ENCODE results near the gene STRN4.

The STRN4 gene

GRCh38 chr19:46759206-46759605 is 13.0 kb upstream of the STRN4 start:
- TF ChIP-seq, protein P1, sequence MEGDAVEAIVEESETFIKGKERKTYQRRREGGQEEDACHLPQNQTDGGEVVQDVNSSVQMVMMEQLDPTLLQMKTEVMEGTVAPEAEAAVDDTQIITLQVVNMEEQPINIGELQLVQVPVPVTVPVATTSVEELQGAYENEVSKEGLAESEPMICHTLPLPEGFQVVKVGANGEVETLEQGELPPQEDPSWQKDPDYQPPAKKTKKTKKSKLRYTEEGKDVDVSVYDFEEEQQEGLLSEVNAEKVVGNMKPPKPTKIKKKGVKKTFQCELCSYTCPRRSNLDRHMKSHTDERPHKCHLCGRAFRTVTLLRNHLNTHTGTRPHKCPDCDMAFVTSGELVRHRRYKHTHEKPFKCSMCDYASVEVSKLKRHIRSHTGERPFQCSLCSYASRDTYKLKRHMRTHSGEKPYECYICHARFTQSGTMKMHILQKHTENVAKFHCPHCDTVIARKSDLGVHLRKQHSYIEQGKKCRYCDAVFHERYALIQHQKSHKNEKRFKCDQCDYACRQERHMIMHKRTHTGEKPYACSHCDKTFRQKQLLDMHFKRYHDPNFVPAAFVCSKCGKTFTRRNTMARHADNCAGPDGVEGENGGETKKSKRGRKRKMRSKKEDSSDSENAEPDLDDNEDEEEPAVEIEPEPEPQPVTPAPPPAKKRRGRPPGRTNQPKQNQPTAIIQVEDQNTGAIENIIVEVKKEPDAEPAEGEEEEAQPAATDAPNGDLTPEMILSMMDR (conservative IDR thresholded peaks at IDR 0.05; ENCODE audit: low read depth, low read length): no peak
- DNase-seq (ENCODE audit: low read depth): no peak
- H3K4me3 ChIP-seq (ENCODE audit: low read depth, low read length): no peak overlapping the region

- TF ChIP-seq, protein P1 (conservative IDR thresholded peaks at IDR 0.05; ENCODE audit: low read depth, low read length): no peak
- no peak for DNase-seq (ENCODE audit: low read depth)
- no peak overlapping the region for H3K4me3 ChIP-seq (ENCODE audit: low read depth, low read length)
Observed at GRCh38 chr19:46756544-46756888, 10.3 kb upstream of the STRN4 start.

DNA sequence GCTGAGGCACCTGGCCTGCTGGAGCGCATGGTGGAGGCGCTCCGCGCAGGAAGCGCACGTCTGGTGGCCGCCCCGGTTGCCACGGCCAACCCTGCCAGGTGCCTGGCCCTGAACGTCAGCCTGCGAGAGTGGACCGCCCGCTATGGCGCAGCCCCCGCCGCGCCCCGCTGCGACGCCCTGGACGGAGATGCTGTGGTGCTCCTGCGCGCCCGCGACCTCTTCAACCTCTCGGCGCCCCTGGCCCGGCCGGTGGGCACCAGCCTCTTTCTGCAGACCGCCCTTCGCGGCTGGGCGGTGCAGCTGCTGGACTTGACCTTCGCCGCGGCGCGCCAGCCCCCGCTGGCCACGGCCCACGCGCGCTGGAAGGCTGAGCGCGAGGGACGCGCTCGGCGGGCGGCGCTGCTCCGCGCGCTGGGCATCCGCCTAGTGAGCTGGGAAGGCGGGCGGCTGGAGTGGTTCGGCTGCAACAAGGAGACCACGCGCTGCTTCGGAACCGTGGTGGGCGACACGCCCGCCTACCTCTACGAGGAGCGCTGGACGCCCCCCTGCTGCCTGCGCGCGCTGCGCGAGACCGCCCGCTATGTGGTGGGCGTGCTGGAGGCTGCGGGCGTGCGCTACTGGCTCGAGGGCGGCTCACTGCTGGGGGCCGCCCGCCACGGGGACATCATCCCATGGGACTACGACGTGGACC is 9.7 kb upstream of the STRN4 start:
- TF ChIP-seq, protein P1 (conservative IDR thresholded peaks at IDR 0.05; ENCODE audit: low read depth, low read length): no peak
- no peak overlapping the region for H3K4me3 ChIP-seq (ENCODE audit: low read depth, low read length)
- DNase-seq (ENCODE audit: low read depth): no peak

- DNase-seq (ENCODE audit: low read depth): peak; percentile 69
- TF ChIP-seq, protein P1 (conservative IDR thresholded peaks at IDR 0.05; ENCODE audit: low read depth, low read length): no peak
- H3K4me3 ChIP-seq (ENCODE audit: low read depth, low read length): no peak overlapping the region
Observed at GRCh38 chr19:46755077-46755852, 9.0 kb upstream of the STRN4 start.

DNA sequence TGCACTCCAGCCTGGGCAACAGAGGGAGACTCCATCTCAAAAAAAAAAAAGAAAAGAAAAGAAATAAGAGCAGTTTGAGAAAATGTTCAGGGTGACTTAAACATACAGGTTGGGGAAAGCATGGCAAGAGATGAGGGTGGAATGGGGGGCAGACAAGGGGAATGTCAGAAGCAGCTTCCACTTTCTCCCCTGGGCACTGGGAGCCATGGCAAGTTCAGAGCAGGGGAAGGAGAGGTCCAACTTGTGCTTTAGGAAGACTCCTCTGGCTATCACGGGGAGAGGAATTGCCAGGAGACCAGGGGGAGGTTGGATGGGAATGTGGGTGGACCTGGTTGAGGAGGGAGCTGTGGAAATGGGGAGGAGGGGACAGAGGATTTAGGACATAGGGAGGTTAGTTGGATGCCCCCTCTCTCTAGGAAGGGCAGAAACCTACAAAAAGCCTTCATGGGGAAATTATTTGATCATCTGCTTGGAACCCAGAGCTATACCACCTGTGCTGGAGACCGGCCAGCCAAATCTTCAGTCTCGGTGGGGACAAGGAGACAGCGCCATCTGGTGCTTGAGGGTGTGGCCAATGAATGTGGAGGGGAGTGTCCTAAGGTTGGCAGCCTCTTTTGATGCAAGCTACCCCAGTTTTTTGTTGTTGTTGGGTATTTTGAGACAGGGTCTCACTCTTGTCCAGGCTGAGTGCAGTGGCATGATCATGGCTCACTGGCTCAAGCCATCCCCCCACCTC is 7.3 kb upstream of the STRN4 start:
- TF ChIP-seq, protein P1 (conservative IDR thresholded peaks at IDR 0.05; ENCODE audit: low read depth, low read length): peak; percentile 62
- DNase-seq (ENCODE audit: low read depth): peak; percentile 43
- no peak overlapping the region for H3K4me3 ChIP-seq (ENCODE audit: low read depth, low read length)

- no peak overlapping the region for H3K4me3 ChIP-seq (ENCODE audit: low read depth, low read length)
- DNase-seq (ENCODE audit: low read depth): peak; percentile 79
- TF ChIP-seq, protein P1 (conservative IDR thresholded peaks at IDR 0.05; ENCODE audit: low read depth, low read length): peak; percentile 88
Observed at GRCh38 chr19:46748325-46749109, 2.3 kb upstream of the STRN4 start.

All from choroid plexus epithelial cell (primary cell).